ENCODE data around the gene IL36RN.

Gene IL36RN

DNA sequence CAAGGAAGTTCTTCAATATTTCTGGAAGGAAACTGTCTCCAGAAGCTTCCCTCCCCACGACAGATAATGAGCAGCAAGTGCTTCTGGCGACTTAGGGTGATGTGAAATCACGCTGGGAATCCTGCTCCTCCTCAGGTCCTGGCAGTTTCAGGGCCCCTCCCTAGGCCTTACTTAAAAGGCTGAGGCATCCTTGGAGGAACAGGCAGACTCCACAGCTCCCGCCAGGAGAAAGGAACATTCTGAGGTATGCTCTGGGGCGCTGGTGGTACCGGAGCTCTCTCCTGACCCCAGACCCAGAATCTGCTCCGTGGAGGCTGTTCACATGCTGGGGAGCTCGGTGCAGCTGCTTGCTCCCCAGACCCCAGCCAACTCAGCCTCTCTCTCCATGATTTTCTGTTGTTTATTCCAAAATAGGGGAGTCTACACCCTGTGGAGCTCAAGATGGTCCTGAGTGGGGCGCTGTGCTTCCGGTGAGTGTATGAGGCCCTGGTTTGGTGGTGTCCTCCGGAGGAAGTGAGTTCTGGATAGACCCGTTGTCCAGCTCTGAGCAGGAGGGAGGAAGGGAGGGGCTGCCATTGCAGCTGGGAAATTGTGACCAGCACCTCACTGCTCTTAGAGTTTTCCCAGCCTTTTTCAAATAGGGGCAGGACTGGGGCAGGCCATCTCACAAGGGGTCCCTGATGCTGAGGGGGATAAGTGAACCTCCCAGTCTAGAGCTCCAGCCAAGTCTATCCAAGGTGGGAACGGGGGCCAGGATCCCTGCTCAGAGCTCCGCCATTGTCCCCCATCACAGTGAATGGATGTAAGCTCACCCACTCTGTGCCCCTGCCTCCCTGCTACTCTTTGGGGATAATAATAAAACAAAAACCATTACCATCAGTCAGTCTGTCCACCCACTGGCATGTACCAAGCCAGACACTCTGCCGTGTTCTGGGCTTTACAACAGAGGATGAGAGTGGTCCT, at the start of gene IL36RN:
Gene IL36RN, plus strand, starts transcription at position 201 of the 963 bp plus-strand sequence. Its CDS starts 241 bp downstream, at position 442.
- Mint-ChIP-seq H3K27ac (no peak within 1 kb of the TSS), H3K4me3 (no peak within 1 kb of the TSS), H3K4me1 (ENCODE audit: low read depth) (no peaks in the 10 kb centered on the region), H3K27me3 (ENCODE audit: low read depth) (peaks cover 3% of the 10 kb centered on the region), H3K36me3 (ENCODE audit: low read depth) (no peaks in the 10 kb centered on the region), H3K9me3 (peaks cover 10% of the 10 kb centered on the region)

DNA sequence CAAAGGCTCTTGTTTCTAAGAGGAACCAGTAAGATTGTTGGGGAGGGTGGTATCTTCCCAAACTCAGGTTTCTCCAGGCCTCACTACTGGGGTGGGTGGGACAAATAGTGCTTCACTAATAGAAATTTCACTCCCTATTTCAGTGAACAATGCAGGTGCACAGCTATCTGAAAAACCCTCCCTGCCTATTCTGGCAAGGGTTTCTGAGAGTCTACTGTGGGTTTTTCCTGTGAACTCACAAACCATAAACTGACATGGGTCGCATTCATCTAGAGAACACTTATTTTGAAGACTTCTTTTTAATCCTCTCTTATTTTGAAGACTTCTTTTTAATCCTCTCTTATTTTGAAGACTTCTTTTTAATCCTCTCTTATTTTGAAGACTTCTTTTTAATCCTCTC, 49.4 kb upstream of the IL36RN start:
- Mint-ChIP-seq H3K4me3 (no peak overlapping the region), H3K36me3 (ENCODE audit: low read depth) (no peaks in the 10 kb centered on the region), H3K4me1 (ENCODE audit: low read depth) (peaks cover 8% of the 10 kb centered on the region), H3K27me3 (ENCODE audit: low read depth) (peaks cover 15% of the 10 kb centered on the region), H3K27ac (no peak overlapping the region), H3K9me3 (no peaks in the 10 kb centered on the region)

DNA sequence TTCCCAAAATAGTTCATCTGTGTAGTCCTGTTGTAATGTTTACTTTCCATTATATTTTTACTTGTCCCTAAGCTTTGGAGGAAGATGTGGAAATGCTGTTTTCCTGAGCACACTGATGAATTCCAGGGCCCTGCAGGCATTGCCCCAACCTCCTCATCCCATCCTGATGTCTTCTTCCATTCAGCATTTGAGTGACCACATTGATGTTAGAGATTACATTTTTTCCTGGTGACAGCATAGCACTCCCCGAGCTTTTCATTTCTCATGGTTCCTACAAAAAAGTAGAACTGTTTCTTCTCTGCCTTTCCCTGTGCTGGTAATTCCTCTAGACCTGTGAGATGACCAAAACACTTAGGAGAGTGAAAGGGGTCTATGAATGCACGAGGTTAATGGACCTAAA, 48.9 kb upstream of the IL36RN start:
- no peak overlapping the region for H3K4me3 Mint-ChIP-seq
- peaks cover 8% of the 10 kb centered on the region for H3K4me1 Mint-ChIP-seq (ENCODE audit: low read depth)
- no peaks in the 10 kb centered on the region for H3K9me3 Mint-ChIP-seq
- H3K27ac Mint-ChIP-seq = no peak overlapping the region
- no peaks in the 10 kb centered on the region for H3K36me3 Mint-ChIP-seq (ENCODE audit: low read depth)
- H3K27me3 Mint-ChIP-seq (ENCODE audit: low read depth) = peaks cover 18% of the 10 kb centered on the region

DNA sequence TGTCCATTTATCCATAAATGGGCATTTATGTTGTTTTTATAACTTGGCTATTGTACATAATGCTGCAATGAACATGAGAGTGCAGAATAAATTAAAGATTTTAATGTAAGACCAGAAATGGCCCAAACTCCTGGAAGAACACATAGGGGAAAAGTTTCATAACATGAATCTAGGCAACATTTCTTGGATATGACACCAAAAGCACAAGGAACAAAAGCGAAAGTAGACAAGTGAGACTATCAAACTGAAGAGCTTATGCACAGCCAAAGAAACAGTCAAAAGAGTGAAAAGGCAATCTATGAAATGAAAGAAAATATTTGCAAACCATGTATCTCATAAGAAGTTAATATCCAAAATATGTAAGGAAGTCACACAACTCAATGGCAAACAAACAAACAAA, 47.9 kb upstream of the IL36RN start:
- no peaks in the 10 kb centered on the region for H3K9me3 Mint-ChIP-seq
- H3K36me3 Mint-ChIP-seq (ENCODE audit: low read depth) = no peaks in the 10 kb centered on the region
- H3K4me3 Mint-ChIP-seq = no peak overlapping the region
- peaks cover 10% of the 10 kb centered on the region for H3K4me1 Mint-ChIP-seq (ENCODE audit: low read depth)
- peaks cover 18% of the 10 kb centered on the region for H3K27me3 Mint-ChIP-seq (ENCODE audit: low read depth)
- no peak overlapping the region for H3K27ac Mint-ChIP-seq

DNA sequence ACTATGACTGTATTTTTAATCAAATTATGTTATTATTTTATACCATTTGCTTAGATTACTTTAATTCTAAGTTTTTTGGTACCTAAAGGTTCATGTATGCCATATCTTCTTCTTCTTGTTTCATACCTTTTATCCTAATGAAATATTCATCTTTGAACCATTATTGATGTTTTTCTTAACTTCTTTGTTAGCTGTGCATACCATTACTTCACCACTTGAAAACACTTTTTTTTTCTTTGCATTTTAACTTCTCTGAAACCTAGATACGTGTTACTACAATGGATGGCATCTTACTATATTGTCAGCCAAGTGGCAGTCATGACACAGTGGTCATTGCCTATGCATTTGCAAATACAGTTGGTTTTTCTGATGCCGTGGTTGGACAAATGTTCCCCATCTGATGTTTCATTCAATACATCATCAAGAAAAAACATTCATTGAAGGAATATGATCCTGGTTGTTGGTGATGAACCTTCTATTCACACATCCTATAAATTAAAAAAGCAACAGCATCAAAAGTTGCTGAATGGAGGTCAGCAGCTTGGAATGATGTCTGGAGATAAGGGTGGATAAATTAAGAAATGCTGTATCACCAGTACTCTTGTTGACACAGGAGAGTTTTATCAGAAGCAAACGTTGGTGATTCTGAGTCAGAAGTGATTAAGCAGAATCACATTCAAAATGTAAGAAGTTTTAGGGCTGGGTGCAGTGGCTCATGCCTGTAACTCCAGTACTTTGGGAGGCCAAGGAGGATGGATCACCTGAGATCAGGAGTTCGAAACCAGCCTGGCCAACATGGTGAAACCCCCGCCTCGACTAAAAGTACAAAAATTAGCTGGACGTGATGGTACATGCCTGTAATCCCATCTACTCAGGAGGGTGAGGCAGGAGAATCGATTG, 46.3 kb upstream of the IL36RN start:
- peaks cover 26% of the 10 kb centered on the region for H3K27me3 Mint-ChIP-seq (ENCODE audit: low read depth)

DNA sequence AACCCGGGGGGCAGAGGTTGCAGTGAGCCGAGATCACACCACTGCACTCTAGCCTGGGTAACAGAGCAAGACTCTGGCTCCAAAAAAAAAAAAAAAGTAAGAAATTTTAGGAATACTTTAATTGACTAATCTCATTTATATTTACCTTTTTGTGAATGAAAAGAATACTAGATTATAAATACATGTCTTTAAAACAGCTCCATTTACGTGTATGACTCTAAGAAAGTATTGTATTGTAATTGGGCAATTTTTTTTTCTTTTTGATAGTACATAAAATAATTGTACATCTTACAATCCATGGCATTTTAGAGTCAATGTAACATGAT, 45.7 kb upstream of the IL36RN start:
- Mint-ChIP-seq H3K27me3 (ENCODE audit: low read depth) (peaks cover 32% of the 10 kb centered on the region), H3K27ac (no peak overlapping the region), H3K9me3 (peaks cover 11% of the 10 kb centered on the region), H3K4me1 (ENCODE audit: low read depth) (peaks cover 10% of the 10 kb centered on the region), H3K36me3 (ENCODE audit: low read depth) (no peaks in the 10 kb centered on the region), H3K4me3 (no peak overlapping the region)

More for the DNA sequence above, 46.3 kb upstream of the IL36RN start:
- no peaks in the 10 kb centered on the region for H3K36me3 Mint-ChIP-seq (ENCODE audit: low read depth)
- no peak overlapping the region for H3K4me3 Mint-ChIP-seq
- no peak overlapping the region for H3K27ac Mint-ChIP-seq
- peaks cover 7% of the 10 kb centered on the region for H3K9me3 Mint-ChIP-seq
- peaks cover 10% of the 10 kb centered on the region for H3K4me1 Mint-ChIP-seq (ENCODE audit: low read depth)

DNA sequence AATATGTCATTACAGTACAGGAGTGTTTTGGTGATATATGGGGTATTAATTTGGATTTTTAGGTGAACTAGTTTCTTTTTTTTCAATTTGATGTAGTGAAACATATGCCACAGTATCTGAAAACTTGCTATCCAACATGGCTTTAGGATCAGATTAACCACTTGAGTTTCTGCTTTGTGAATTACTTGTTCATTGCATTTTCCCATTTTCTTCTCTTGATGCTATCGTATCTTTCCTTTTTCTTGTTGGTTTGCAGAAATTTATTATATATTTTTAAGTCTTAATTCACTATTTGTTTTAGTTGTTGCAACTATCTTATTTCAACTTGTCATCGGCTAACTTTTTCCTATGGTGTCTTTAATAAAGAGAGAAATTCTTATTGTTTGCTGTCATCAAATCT, 44.9 kb upstream of the IL36RN start:
- peaks cover 19% of the 10 kb centered on the region for H3K9me3 Mint-ChIP-seq
- no peak overlapping the region for H3K4me3 Mint-ChIP-seq
- peaks cover 10% of the 10 kb centered on the region for H3K4me1 Mint-ChIP-seq (ENCODE audit: low read depth)
- H3K36me3 Mint-ChIP-seq (ENCODE audit: low read depth) = peaks cover 4% of the 10 kb centered on the region
- peaks cover 39% of the 10 kb centered on the region for H3K27me3 Mint-ChIP-seq (ENCODE audit: low read depth)
- H3K27ac Mint-ChIP-seq = no peak overlapping the region

DNA sequence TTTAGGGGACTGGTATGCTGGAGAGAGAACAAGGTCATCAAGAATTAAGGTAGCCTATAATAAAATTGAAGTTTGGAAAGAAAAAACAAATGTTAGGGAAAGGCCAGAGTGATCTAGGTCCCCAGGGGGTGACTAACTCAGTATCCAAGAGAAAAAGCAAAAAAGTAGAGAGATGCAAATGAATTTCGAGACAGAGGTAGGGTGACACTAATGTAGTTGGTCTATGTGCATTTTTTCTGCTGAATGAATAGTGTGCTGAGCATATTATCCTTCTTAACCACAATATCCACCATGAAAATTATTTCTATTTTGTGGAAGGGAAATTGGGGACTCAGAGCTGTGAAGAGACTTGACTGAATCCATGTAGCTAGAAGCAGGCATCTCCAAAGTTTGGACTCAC, 44.0 kb upstream of the IL36RN start:
- Mint-ChIP-seq H3K36me3 (ENCODE audit: low read depth) (peaks cover 4% of the 10 kb centered on the region), H3K9me3 (peaks cover 19% of the 10 kb centered on the region), H3K27me3 (ENCODE audit: low read depth) (peaks cover 45% of the 10 kb centered on the region), H3K4me1 (ENCODE audit: low read depth) (peaks cover 8% of the 10 kb centered on the region), H3K27ac (no peak overlapping the region), H3K4me3 (no peak overlapping the region)

DNA sequence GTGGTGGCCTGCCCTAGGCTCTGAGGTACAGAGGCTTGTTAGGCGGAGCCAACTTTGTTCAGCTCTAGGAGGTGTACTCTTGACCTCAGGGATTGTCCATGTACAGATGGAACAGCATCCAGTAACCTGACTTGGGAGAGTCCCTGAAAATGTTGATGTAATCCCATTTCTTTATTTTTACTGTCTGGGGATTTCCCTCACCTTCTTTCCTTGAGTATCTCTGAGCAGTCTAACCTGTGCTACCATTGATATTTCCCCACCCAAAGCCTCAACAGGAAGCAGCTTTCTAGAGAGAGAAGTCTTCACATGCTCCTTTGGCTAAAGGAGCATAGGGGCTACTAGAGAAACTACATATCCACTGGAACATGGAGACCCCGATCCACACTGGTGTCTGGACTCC, 43.3 kb upstream of the IL36RN start:
- Mint-ChIP-seq H3K4me3 (no peak overlapping the region), H3K27me3 (ENCODE audit: low read depth) (peaks cover 45% of the 10 kb centered on the region), H3K4me1 (ENCODE audit: low read depth) (peaks cover 6% of the 10 kb centered on the region), H3K9me3 (peaks cover 19% of the 10 kb centered on the region), H3K36me3 (ENCODE audit: low read depth) (peaks cover 4% of the 10 kb centered on the region), H3K27ac (no peak overlapping the region)

DNA sequence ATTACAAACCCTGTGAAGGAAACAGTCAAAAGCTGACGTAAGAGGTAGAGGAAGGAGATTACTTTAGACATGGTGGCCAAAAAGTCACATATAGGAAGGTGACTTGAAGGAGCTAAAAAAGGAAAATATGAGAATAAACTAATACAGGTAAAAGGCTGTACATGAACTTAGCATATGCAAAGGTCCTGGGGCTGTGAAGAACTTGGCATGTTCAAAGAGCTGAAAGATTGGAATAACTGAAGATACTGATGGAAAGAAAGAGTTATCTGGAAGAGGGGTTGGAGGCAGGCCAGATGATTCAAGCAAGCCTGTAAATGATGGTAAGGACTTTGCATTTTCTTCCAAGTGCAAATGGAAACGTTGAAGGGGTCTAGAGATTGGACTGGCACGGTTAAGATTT, 40.5 kb upstream of the IL36RN start:
- Mint-ChIP-seq H3K36me3 (ENCODE audit: low read depth) (peaks cover 4% of the 10 kb centered on the region), H3K27me3 (ENCODE audit: low read depth) (peaks cover 52% of the 10 kb centered on the region), H3K9me3 (peaks cover 19% of the 10 kb centered on the region), H3K4me3 (no peak overlapping the region), H3K27ac (no peak overlapping the region), H3K4me1 (ENCODE audit: low read depth) (peaks cover 2% of the 10 kb centered on the region)

DNA sequence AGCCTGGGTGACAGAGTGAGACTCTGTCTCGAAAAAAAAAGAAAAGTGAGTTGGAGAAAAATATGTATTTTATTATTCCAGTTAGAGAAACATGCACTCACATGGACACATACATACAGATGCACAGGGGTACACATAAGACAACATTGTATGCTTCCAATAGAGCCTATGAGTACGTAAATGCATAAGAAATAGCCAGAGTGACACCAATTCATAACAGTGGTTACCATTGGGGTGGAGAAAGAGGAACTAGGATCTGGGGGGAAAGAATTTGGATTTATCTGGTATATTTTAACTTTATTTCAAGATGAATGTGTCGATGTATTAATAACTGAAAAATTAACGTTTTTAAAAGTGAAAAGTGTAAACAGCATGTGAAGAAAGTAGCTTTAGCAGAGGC, 37.7 kb upstream of the IL36RN start:
- peaks cover 19% of the 10 kb centered on the region for H3K9me3 Mint-ChIP-seq
- no peak overlapping the region for H3K27ac Mint-ChIP-seq
- H3K27me3 Mint-ChIP-seq (ENCODE audit: low read depth) = peaks cover 67% of the 10 kb centered on the region
- no peaks in the 10 kb centered on the region for H3K4me1 Mint-ChIP-seq (ENCODE audit: low read depth)
- no peak overlapping the region for H3K4me3 Mint-ChIP-seq
- H3K36me3 Mint-ChIP-seq (ENCODE audit: low read depth) = peaks cover 4% of the 10 kb centered on the region

DNA sequence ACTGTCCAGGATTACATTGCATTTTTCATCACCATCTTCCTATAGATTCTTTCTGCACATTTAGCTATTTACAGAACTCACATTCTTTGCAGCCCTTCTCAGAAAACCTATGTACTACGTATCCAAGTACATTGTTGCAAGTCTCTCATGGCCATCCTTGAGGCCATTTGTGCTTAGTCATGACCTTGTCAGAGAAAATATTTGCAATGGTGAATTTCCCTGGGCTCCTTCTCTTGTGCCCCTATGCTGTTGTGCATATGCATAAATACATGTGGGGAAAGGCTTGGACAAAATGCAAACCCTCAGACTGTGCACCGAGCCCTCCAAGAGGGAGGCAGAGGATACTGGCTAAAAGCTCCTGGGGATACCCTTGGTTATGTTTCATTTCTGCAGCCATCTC, 34.2 kb upstream of the IL36RN start:
- H3K4me1 Mint-ChIP-seq (ENCODE audit: low read depth) = no peaks in the 10 kb centered on the region
- H3K27ac Mint-ChIP-seq = no peak overlapping the region
- peaks cover 70% of the 10 kb centered on the region for H3K27me3 Mint-ChIP-seq (ENCODE audit: low read depth)
- no peaks in the 10 kb centered on the region for H3K36me3 Mint-ChIP-seq (ENCODE audit: low read depth)
- H3K4me3 Mint-ChIP-seq = no peak overlapping the region
- H3K9me3 Mint-ChIP-seq = no peaks in the 10 kb centered on the region

DNA sequence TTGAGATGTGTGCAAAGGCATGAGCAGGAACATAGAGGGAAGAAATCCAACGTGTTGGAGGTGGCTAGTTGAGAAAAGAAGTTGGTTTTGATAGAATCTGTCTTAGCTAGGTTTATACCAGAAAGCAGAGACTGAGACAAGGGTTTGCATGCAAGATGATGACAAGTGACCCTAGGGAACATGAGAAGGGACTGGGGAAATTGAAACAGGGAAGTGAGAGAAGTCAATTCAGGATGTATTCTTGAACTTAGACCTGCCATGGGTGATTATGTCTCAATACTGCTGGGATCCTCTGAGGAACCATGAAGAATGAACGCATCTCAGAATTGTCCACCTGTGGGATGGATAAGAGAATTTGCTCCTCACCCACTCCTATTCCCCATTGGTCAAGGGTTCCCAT, 33.3 kb upstream of the IL36RN start:
- no peak overlapping the region for H3K27ac Mint-ChIP-seq
- H3K9me3 Mint-ChIP-seq = no peaks in the 10 kb centered on the region
- H3K36me3 Mint-ChIP-seq (ENCODE audit: low read depth) = no peaks in the 10 kb centered on the region
- H3K4me1 Mint-ChIP-seq (ENCODE audit: low read depth) = no peaks in the 10 kb centered on the region
- no peak overlapping the region for H3K4me3 Mint-ChIP-seq
- H3K27me3 Mint-ChIP-seq (ENCODE audit: low read depth) = peaks cover 74% of the 10 kb centered on the region

DNA sequence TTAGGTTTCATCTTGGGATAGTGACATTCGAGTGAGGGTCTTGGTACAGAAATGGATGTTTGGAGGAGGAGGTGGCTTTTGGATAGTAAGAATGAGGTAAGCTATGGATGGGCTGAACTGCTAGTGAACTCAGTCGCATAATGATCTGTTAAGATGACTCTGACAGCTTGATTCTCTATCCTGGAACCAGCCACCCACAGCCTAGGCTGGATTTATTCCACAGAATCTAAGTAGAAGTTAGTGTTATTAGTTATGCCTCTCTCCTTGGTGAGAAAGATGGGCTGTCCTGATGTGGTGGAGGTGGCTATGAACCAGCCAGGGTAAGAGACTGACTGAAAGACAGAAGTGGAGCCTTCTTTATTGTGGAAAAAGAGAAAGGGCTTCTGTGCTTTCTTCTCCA, 31.3 kb upstream of the IL36RN start:
- no peaks in the 10 kb centered on the region for H3K36me3 Mint-ChIP-seq (ENCODE audit: low read depth)
- no peak overlapping the region for H3K4me3 Mint-ChIP-seq
- no peaks in the 10 kb centered on the region for H3K4me1 Mint-ChIP-seq (ENCODE audit: low read depth)
- no peaks in the 10 kb centered on the region for H3K9me3 Mint-ChIP-seq
- H3K27ac Mint-ChIP-seq = no peak overlapping the region
- peaks cover 65% of the 10 kb centered on the region for H3K27me3 Mint-ChIP-seq (ENCODE audit: low read depth)

DNA sequence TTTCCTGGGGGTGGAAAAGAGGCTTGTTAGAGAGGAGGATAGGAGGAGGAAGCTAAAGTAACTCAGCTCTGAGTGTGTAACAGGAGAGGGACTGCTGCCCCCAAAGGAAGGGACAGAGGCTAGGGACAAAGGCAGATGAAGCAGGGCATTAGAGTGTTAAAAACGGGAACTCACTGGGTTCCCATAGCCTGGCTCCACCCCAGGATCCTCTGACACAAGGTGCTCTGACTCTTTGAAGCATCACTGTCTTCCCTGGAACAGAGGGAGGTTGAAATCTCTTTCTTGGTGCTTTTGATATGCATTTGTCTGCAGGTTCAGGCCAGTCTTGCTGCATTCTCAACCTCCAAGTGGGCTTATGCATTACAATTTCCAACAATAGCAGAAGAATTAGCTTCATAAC, 30.9 kb upstream of the IL36RN start:
- Mint-ChIP-seq H3K4me3 (no peak overlapping the region), H3K4me1 (ENCODE audit: low read depth) (no peaks in the 10 kb centered on the region), H3K27ac (no peak overlapping the region), H3K36me3 (ENCODE audit: low read depth) (no peaks in the 10 kb centered on the region), H3K9me3 (no peaks in the 10 kb centered on the region), H3K27me3 (ENCODE audit: low read depth) (peaks cover 61% of the 10 kb centered on the region)

Measured in T-helper 1 cell treated with Interleukin-12 subunit alpha and Interleukin-12 subunit beta and Interleukin-4 antibody, amounts not matched to agents 30 μg/mL and 1 μg/mL, for 36 hours (primary cell).